PFSK-1 (cell line): ENCODE results near the gene DUSP18.

ENCODE experiments used
- FOXP2 ChIP-seq: optimal IDR thresholded peaks from 2 replicates; pipeline ENCODE3; 2011; ENCODE audit warnings: borderline replicate concordance, control low read depth, inconsistent platforms; ENCODE audit not compliant: insufficient read depth; ENCODE audit errors: extremely low read length, extremely low read depth
- POLR2AphosphoS5 ChIP-seq: IDR thresholded peaks from 2 replicates; pipeline ENCODE4 v1.6.1; 2012; ENCODE audit warnings: low read depth, mild to moderate bottlenecking, control low read depth, low read length, moderate library complexity
- SIN3A ChIP-seq: IDR thresholded peaks from 2 replicates; pipeline ENCODE4 v1.6.1; 2012; ENCODE audit warnings: mild to moderate bottlenecking, low read length, moderate library complexity, borderline replicate concordance; ENCODE audit not compliant: insufficient read depth
- TAF1 ChIP-seq: IDR thresholded peaks from 2 replicates; pipeline ENCODE4 v1.6.1; 2012; ENCODE audit warnings: low read length, control low read depth, borderline replicate concordance; ENCODE audit not compliant: insufficient read depth
- TF ChIP-seq, protein P1 (sequence below), 2 experiments: IDR thresholded peaks; 2 replicates each; pipeline versions ENCODE4 v1.6.1 to v1.8.0; 2011 to 2012; ENCODE audit warnings: low read depth in 2 of 2, low read length in 2 of 2, control low read depth in 1 of 2, inconsistent platforms in 1 of 2, mild to moderate bottlenecking in 1 of 2, moderate library complexity in 1 of 2; ENCODE audit not compliant: insufficient read depth in 1 of 2

DUSP18 gene

DNA sequence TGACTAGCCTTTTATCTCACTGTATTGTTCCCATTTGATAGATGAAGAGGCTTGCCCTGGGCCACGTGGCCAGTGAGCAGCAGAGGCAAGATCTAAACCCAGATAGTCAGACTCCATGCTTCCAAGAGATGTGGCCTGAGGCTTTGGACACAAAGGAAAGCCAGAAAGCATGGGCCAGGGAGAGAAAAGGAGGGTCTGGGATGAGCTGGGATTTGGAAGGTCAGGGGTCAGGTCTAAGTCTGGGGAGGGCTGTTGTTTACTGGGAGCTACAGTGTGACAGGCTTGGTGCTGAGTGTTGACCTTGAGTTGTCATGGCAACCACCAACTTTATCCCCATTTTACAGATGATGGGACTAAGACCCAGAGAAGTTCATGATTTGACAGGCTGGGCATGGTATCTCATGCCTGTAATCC, 30.0 kb downstream of the DUSP18 start:
- TF ChIP-seq POLR2AphosphoS5 (no peak), SIN3A (no peak), FOXP2 (no peak), TAF1 (no peak)
- TF ChIP-seq, protein P1, sequence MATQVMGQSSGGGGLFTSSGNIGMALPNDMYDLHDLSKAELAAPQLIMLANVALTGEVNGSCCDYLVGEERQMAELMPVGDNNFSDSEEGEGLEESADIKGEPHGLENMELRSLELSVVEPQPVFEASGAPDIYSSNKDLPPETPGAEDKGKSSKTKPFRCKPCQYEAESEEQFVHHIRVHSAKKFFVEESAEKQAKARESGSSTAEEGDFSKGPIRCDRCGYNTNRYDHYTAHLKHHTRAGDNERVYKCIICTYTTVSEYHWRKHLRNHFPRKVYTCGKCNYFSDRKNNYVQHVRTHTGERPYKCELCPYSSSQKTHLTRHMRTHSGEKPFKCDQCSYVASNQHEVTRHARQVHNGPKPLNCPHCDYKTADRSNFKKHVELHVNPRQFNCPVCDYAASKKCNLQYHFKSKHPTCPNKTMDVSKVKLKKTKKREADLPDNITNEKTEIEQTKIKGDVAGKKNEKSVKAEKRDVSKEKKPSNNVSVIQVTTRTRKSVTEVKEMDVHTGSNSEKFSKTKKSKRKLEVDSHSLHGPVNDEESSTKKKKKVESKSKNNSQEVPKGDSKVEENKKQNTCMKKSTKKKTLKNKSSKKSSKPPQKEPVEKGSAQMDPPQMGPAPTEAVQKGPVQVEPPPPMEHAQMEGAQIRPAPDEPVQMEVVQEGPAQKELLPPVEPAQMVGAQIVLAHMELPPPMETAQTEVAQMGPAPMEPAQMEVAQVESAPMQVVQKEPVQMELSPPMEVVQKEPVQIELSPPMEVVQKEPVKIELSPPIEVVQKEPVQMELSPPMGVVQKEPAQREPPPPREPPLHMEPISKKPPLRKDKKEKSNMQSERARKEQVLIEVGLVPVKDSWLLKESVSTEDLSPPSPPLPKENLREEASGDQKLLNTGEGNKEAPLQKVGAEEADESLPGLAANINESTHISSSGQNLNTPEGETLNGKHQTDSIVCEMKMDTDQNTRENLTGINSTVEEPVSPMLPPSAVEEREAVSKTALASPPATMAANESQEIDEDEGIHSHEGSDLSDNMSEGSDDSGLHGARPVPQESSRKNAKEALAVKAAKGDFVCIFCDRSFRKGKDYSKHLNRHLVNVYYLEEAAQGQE (IDR thresholded peaks at IDR 0.05; ENCODE audit: insufficient read depth in 1 of 2, low read depth in 2 of 2, low read length in 2 of 2), result no peak

DNA sequence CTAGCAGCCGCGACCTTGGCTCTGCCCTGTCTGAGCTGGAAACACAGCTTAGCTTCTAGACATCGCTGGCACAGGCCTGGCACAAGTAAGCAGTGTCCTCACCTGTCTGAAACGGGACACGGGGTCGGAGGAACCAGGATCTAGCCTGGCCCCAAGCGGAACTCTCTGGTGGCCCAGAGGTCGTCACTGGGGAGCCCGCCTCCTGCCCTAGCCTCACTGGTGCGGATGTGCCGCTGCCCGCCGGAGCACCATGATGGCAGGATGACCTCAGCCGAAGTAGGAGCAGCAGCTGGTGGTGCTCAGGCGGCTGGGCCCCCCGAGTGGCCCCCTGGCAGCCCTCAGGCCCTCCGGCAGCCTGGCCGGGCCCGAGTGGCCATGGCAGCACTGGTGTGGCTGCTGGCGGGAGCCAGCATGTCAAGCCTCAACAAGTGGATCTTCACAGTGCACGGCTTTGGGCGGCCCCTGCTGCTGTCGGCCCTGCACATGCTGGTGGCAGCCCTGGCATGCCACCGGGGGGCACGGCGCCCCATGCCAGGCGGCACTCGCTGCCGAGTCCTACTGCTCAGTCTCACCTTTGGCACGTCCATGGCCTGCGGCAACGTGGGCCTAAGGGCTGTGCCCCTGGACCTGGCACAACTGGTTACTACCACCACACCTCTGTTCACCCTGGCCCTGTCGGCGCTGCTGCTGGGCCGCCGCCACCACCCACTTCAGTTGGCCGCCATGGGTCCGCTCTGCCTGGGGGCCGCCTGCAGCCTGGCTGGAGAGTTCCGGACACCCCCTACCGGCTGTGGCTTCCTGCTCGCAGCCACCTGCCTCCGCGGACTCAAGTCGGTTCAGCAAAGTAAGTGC, 31.2 kb downstream of the DUSP18 start:
- TF ChIP-seq POLR2AphosphoS5 (no peak), FOXP2 (no peak), SIN3A (no peak), TAF1 (no peak)
- TF ChIP-seq, protein P1 (IDR thresholded peaks at IDR 0.05; ENCODE audit: insufficient read depth in 1 of 2, low read depth in 2 of 2, low read length in 2 of 2), result no peak

DNA sequence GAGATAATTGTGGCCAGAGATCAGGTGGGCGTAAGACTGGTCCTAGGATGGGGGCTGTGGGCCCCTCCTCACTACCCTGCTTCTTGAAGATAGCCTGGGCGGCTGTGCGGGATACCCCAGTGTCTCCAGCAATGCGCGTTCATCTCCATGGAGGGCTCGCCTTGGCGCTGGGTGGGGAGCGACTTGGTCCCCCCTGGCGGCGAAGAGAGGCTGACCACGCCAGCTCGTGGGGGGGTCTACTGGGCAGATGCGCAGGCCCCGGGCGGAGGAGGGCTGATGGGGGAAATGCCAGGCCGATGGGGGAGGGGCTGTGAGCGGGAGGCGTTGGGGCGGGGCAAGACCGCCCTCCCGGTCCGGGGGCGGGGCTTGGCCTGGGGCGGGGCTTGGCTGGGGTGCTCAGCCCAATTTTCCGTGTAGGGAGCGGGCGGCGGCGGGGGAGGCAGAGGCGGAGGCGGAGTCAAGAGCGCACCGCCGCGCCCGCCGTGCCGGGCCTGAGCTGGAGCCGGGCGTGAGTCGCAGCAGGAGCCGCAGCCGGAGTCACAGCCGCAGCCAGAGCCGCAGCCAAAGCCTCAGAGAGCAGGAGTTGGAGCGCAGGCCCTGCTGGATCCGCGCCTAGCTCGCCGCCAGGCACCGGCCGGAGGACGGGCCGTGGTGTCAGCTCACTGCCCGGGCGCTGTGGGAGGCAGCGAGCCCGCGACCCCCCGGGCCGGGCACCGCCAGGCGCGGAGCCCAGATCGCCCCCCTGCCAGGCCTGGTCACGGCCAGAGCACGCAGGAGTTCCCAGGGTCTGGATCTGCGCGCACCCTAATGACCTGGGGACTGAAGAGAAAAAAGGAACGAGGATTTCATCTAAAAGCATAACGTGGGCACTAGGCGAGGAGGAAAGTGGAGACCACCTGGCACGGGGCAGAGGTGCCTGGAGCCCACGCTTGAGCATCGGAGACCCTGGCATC, 32.1 kb downstream of the DUSP18 start, which contains the start of gene SLC35E4:
Gene SLC35E4 (plus strand): TSS at position 509 of the 953 bp plus-strand sequence. CDS start 670 bp downstream, outside the sequence.
- no peak for TF ChIP-seq FOXP2
- no peak for TF ChIP-seq TAF1
- TF ChIP-seq SIN3A, result no peak
- TF ChIP-seq, protein P1 (IDR thresholded peaks at IDR 0.05; ENCODE audit: insufficient read depth in 1 of 2, low read depth in 2 of 2, low read length in 2 of 2), result 0 out of 4 replicates have a peak, but pooled peaks of 1 of the 2 experiments have one; percentile 17
- peak; percentile 55 for TF ChIP-seq POLR2AphosphoS5

DNA sequence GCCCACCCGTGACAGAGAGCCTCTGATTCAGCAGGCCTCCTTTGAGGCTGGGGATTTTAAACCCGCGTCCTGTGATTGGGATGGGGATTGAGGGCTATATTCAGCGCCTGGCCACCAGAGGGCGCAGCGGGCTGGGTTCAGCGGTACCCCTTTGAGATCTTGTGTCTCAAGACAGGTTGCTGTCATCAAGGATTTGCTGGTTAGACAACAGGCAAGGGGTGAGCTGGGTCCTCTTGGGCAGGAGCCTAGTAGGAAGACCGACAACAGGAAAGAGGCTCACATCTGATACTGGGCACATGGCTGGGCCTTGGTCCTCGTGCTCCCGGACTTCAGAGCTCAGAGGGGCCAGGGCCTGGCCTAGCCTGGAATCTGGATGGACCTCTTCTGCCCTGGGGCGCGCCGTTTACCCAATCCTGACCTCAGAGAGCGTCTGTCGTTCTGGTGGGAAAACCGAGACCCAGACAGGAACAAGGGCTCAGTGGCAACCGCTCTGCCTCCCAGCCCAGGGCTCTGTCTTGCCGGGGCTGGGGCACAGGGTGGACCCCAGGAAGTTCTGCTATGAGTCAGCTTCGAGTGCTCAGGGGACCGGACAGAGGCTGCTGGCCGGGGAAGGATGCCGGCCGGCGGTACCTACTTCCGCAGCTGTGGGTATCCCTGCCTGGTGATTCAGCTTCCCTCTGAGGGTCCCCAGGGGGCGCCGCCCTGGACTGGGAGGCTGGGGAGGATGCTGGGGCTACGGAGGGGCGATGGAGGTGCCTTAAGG, 33.0 kb downstream of the DUSP18 start:
- TF ChIP-seq POLR2AphosphoS5, result no peak
- TF ChIP-seq TAF1, result no peak
- TF ChIP-seq, protein P1 (IDR thresholded peaks at IDR 0.05; ENCODE audit: insufficient read depth in 1 of 2, low read depth in 2 of 2, low read length in 2 of 2), result no peak
- TF ChIP-seq FOXP2, result peak; percentile 56
- no peak for TF ChIP-seq SIN3A
